ENCODE measurements around the gene P2RX6.
"Not testable (repeated sequence)": the region's sequence is repeated elsewhere in the genome, so short reads cannot be mapped to it uniquely, and the experiment has no call there.

The P2RX6 gene

DNA sequence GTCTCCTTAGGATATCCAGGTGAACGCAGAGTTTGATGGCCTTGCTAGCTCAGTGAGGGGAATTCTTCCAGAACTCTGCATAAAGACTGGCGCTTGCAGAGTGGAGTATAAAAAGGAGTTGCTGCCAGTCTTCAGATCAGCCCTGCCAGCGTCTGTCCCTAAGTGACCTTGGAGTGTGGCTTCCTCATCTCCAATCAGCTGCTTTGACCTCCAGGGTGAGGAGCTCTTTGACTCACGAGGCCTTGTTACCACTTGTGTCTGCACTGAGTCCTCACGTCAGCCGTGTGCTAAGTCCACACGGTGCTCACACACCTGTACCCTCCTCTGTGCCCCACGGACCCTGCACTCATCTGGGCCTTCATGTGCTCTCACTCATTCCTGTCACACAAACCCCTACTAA is 45.4 kb downstream of the P2RX6 start:
- DNase-seq = not testable (repeated sequence)

DNA sequence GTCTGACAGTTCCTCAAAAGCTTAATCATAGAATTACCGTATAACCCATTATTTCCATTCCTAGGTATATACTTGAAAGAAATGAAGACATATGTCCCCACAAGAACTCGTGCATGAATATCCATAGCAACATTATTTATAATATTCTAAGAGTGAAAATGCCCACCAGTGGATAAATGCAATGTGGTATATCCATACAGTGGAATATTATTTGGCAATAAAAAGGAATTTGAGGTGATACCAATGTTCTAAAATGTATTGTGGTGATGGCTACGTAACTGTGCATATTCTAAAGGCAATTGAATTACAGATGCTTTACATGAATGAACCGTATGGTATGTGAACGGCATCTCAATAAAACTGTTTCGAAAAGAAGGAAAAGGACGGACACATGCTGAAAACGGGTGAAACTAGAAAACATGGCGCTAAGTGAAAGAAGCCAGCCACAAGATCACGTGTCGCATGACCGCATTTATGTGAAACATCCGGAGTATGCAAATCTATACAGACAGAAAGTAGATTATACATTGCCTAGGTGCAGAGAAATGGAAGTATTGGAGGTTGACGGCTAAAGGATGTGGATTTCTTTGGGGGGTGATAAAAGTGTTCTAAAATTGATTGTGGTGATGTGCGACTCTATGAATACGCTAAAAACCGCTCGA is 46.8 kb downstream of the P2RX6 start:
- DNase-seq = not testable (repeated sequence)

DNA sequence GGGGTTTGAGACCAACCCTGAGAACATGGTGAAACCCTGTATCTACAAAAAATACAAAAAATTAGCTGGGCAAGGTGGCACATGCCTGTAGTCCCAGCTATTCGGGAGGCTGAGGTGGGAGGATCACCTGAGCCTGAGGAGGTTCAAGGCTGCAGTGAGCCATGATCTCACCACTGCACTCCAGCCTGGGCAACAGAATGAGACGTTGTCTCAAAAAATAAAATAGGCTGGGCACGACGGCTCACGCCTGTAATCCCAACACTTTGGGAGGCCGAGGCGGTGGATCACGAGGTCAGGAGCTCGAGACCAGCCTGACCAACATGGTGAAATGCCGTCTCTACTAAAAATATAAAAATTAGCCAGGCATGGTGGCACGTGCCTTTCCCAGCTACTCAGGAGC is 49.5 kb downstream of the P2RX6 start:
- not testable (repeated sequence) for DNase-seq

DNA sequence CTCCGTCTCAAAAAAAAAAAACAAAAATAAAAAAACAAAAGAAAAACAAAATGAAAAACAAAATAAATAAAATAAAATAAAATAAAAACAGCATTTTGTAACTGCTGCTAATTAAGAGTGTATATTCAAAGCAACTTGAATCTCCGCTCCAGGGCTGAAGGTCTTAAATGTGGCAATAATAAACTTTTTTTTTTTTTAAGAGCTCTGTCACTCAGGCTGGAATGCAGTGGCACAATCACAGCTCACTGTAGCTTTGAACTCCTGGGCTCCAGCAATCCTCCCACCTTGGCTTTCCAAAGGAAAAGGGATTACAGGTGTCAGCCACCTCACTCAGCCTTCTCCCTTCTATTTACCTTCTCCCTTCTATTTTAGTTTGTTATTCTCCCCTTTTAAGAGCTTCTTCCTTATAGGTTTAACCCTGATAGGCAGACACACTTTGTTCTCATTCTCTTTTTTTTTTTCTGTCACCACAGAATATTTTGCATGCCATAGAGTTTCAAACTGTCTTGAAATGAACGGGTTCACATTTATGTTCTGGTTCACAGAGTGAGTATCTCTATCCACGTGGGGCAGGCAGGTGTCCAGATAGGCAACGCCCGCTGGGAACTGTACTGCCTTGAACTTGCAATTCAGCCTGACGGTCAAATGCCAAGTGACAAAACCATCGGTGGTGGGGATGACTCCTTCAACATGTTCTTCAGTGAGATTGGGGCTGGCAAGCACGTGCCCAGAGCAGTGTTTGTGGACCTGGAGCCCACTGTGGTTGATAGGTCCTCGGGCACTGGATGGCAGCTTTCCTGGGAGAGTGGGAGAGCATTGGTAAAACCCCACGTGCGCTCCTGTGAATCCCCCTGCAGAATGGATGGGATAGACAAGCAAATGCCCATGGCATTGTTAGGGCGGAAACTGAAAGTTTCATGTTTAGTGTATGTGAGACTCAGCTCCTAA is 50.2 kb downstream of the P2RX6 start:
- no peak for DNase-seq

DNA sequence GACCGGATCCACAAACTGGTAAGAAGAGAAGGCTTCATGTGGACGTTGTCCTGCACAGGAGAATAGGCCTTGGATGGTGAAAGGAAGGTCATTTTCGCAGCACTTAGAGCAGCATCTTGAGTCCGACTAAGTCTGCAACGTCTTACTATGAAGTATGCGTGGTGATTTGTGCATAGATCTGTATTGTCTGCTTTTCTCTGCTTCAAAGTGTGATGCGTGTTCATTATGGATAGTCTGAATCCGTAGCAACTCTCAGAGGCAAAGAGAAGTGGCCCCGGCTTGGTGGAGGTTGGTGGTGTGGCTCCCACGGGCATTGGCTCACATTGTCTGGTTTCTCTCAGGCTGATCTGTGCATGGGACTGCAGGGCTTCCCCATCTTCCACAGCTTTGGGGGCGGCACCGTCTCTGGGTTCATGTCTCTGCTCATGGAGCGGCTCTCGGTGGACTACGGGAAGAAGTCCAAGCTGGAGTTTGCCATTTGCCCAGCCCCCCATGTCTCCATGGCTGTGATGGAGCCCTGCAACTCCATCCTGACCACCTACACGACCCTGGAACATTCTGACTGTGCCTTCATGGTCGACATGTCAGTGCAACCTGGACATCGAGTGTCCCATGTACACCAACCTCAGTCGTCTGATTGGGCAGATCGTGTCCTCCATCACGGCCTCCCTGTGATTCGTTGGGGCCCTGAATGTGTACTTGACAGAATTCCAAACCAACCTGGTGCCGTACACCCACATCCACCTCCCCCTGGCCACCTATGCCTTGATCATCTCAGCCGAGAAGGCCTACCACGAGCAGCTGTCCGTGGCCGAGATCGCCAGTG is 52.3 kb downstream of the P2RX6 start:
- DNase-seq = no peak

DNA sequence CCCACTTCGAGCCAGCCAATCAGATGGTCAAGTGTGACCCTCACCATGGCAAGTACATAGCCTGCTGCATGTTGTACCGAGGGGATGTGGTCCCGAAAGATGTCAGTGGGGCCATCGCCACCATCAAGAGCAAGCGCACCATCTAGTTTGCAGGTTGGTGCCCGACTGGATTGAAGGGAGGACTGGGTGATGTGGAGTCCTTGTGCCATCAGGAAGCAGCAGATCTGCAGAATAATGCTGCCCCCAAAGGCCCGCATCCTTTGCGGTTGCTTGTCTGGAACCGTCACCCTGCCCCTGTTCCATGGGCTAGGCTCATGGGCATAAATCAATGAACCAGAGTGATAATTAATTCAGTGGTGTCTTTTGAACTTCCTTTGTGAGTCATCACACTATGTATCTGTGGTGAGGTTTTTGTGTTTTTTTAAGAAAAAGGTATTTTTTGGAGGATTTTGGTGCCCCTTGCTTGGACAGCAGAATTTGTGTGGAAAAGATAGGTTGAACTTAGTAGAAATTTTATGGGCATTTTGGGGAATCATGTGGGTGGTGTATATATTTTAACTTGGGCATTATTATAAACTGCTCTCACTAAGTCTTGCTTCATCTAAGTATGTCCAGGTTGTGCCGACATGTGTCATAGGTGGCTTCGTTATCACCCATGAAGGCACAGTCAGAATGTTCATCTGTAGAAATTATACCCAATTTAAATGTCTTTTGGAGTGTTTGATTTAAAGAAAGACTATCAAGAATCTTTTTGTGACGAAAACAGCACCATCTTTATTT is 53.1 kb downstream of the P2RX6 start:
- no peak for DNase-seq

DNA sequence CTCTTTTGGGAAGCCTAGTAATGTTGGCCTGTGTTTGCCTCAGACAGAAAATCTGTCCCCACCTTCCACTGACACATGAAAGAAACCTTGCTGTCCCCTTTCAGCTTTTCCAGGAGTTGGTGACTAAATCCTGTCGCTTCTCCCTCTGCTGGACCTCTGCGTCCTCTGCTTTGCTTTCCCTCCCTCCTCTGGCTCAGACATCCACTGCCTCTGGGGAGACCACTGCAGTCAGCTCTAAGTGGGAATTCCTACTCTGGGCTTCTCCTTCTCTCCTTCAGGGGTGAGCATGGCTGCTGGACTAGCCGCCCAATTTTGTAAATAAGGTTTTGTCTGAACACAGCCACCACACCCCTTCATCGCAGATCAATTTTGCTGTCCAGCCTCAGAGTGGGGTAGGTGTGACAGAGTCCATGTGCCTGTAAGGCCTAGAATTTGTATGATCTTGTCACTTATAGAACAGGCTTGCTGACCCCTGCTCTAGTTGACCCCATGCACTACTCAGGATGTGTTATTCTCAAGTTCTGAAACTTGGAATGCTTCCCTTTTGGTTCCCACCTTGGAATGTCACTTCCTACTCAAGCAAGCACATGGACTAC is 53.8 kb downstream of the P2RX6 start:
- DNase-seq = no peak

DNA sequence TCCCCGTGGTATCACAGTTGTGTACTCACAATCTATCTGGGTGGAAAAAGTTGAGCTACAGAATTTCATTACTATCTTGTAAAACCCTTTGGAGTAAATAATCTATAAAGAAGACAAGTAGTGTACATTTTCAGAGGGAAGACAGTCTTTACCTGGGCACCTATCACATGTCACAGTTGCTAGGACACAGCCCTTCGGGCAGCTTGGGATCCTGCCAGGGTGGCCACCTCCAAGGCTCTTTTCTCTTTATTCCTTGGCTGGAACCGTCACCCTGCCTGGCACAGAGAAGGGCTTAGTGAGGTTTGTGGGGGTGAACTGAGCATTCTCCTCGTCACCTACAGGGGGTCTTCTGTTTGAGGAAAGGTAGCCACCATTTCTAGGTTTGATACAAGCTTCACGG is 54.4 kb downstream of the P2RX6 start:
- no peak for DNase-seq

DNA sequence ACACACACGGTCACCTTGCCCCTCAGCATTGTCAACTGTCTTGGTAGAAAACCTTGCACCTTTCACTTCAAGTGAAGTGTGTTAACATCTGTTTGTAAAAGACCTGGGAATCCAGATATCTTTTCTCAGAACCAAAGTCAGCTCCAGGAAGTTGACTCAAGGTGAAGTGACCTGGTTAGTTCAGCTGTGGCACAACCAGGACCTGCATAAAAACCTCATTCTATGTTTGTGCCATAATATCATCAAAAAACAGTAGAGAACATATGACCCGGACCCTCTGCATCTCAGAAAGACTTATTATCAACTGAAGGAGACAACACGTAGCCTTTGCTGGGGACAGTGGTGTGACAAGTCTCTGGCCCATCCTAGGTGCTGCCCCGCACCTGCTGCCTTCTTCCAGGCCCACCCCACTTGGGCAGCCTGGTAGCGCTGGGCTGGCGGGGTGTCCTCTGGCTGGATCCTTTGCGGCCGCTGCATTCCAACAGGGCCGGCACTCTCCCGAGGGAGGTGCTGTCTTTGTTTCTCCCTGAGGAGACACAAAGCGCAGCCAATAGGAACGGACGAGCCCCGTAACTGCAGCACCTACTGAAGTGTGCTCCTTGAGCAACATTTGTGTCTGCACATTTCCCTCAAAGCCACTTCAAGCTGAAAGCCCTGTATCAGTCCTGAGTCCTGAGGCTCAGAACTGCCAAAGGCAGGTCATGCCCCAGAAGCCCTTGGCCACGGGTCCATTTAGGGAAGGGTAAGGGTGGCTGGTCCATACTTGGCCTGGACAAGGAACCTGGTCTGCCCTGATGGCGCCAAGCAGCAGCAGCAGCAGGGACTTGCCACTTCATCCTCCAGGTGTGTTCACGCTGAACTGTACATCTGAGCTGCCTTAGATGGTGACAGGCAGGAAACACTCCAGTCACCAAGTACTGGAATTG is 56.0 kb downstream of the P2RX6 start:
- DNase-seq = no peak

DNA sequence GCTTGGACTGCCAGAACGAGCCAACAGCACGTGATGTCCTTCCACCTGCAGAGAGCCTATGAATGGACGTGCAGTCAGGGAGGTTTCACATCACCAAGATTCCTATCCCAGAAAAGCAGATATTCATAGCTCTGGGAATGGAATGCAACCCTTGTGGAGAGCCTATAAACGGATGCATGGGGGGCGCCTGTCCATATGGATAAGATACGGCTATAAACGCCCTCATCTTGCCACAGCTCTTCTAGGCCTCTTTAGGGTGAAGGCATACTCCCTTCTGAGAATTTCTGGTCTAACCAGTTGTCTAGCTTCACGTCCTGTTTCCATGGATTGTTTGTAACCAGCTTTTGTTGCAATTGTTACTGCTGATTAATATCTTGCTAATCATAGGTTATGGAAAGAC is 56.8 kb downstream of the P2RX6 start:
- not testable (repeated sequence) for DNase-seq

DNA sequence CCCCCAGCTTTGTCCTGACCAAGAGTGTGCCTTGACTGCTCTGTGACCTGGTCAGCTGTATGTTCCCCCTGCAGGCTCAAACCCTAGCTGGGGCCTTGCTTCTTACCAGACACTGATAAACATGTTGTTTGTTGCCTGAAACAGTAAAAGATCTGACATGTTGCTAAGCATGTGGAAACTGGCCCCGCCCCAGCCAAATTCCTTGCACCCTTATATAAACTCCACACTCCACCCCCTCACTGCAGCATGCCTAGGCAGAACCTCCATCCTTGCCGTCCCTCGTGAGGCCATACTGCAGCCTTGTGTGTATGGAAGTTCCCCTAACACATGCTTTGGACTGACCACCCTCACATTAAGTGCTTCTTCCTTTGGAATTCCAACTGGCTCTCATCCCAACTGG is 58.1 kb downstream of the P2RX6 start:
- DNase-seq = no peak

DNA sequence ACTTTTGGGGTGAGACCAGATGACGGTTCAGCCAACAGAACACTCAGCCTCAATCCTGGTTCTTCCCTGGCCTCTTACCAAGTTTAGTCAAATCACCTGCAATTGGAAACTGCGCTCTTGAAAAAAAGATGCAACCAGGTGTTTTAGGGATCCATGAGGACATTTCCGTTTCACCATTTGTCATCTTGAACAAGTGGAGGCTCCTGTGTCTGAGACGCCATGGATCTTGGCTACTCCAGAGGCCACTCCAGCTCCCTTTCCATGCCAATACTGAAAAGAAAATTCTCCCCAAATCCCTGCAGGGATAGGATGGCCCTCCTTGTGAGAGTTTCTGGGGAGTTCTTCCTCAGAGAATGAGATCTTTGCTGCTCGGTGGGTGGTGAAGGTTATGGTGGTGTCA is 58.5 kb downstream of the P2RX6 start:
- no peak for DNase-seq

DNA sequence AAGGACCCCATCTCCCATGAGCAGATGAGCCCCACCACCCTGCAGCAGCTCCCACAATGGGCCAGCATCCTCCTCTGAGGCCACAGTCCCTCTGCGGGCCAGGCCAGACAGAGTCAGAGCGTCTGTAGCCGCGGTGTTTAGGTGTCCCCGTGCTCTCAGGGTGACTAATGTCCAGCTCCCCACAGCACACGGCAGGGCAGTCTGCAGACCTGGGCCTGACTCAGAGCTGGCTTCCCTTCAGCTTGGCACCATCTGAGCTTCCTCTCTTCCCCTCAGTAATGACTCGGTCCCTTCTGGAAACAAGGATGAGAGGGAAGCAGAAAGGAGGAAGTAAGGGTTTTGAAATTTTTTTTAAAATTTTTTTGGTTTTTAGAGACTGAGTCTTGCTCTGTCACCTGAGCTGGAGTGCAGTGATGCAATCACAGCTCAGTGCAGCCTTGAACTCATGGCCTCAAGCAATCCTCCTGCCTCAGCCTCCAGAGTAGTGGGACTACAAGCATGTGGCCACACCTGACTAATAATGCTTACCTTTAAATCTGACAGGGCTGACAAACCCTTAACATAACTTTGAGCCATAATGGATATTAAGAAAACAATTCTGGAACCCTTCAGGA is 59.2 kb downstream of the P2RX6 start:
- DNase-seq = no peak

DNA sequence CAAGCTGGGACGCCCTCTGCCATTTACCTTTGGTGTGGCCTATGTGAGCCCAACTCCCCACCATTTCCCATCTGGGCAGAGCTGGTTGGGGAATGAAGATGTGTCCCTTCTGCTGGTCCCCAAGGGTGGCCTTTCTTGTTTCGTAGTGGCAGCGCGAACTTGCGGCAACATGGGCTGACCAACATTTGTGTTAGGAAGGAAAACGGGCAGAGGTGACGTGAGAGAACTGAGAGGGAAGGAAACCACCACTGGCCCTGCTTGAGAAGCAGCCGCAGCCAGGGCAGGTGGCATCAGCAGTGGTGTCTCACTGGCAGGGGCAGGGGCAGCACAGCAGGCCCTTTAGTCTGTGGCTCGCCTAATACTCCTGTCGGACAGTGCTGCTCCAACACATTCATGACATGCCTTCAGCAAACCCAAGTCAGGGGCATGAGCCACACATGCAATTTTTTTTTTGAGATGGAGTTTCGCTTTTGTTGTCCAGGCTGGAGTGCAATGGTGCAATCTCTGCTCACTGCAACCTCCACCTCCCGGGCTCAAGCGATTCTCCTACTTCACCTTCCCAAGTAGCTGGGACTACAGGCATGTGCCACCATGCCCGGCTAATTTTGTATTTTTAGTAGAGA is 60.7 kb downstream of the P2RX6 start:
- no peak for DNase-seq

DNA sequence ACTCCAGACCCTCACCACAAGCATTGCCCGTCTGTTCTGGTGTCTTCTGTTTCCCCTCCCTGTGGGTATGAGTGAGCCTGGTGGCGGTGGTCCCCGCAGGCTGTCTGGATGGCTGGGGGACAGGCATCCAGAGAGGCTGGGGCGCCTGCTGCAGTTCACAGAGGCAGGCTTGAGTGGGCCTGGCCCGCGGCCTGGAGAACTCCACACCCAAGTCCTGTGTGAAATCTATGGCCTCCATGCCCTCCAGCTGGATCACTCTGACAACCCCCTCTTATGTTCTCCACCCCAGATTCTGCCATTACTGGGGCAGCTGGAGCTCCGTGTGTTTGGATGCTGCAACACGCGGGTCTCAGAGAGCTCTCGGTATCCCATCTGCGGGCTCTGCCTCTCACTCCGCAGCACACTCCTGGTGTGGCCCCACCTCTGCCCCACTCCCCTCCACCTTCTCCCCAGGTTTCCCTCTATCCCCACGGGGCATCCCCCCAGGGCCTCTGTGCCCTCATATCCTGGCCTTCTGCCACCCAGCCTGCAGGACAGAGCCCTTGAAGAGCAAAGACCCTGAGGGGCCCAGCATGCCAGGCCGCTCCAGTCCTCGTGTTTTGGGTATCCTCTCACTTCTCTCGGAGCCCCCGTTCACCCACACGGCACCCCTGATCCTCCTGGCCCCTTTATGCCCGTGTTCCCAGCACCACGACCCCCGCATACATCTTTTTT is 62.1 kb downstream of the P2RX6 start:
- DNase-seq = no peak
